Measurements from ENCODE around the gene ABTB1.

ABTB1 gene

GRCh38 chr3:127706785-127707351 is 34.1 kb downstream of the ABTB1 start:
- DNase-seq (ENCODE audit: low spot score): no peak

- DNase-seq (ENCODE audit: low spot score): no peak
Measured at GRCh38 chr3:127707851-127708411, 35.2 kb downstream of the ABTB1 start.

GRCh38 chr3:127708837-127709236 is 36.1 kb downstream of the ABTB1 start:
- DNase-seq (ENCODE audit: low spot score): no peak

GRCh38 chr3:127709320-127710060 is 36.7 kb downstream of the ABTB1 start:
- no peak for DNase-seq (ENCODE audit: low spot score)

- DNase-seq (ENCODE audit: low spot score): no peak
Measured at GRCh38 chr3:127710155-127710941, 37.6 kb downstream of the ABTB1 start.

GRCh38 chr3:127711021-127711695 is 38.4 kb downstream of the ABTB1 start:
- DNase-seq (ENCODE audit: low spot score): no peak

- no peak for DNase-seq (ENCODE audit: low spot score)
Measured at GRCh38 chr3:127711896-127712295, 39.1 kb downstream of the ABTB1 start.

GRCh38 chr3:127712461-127712860 is 39.7 kb downstream of the ABTB1 start:
- DNase-seq (ENCODE audit: low spot score): no peak

- DNase-seq (ENCODE audit: low spot score): no peak
Measured at GRCh38 chr3:127712881-127713771, 40.4 kb downstream of the ABTB1 start.

GRCh38 chr3:127714125-127714571 is 41.4 kb downstream of the ABTB1 start:
- DNase-seq (ENCODE audit: low spot score): no peak

GRCh38 chr3:127714866-127715265 is 42.1 kb downstream of the ABTB1 start:
- DNase-seq (ENCODE audit: low spot score): no peak

- no peak for DNase-seq (ENCODE audit: low spot score)
Measured at GRCh38 chr3:127715532-127715931, 42.8 kb downstream of the ABTB1 start.

- DNase-seq (ENCODE audit: low spot score): no peak
Measured at GRCh38 chr3:127716384-127716783, 43.6 kb downstream of the ABTB1 start.

- no peak for DNase-seq (ENCODE audit: low spot score)
Measured at GRCh38 chr3:127717357-127718244, 44.8 kb downstream of the ABTB1 start.

GRCh38 chr3:127718245-127718915 is 45.6 kb downstream of the ABTB1 start:
- no peak for DNase-seq (ENCODE audit: low spot score)

- no peak for DNase-seq (ENCODE audit: low spot score)
Measured at GRCh38 chr3:127718916-127719290, 46.2 kb downstream of the ABTB1 start.

GRCh38 chr3:127719369-127719768 is 46.6 kb downstream of the ABTB1 start:
- no peak for DNase-seq (ENCODE audit: low spot score)

- no peak for DNase-seq (ENCODE audit: low spot score)
Measured at GRCh38 chr3:127720161-127720823, 47.5 kb downstream of the ABTB1 start.
